Activated T-cell treated with anti-CD3 and anti-CD28 coated beads for 4 hours (primary cell): Measurements from ENCODE around the gene SLC25A41.
A peak's percentile ranks its signal among the peaks of the same experiment; 100 is the strongest.
"Not testable (repeated sequence)": the region's sequence is repeated elsewhere in the genome, so short reads cannot be mapped to it uniquely, and the experiment has no call there.

Experiments
- DNase-seq: peaks from one replicate; pipeline ENCODE4 v3.0.0-alpha.2; 2020

SLC25A41 gene

GRCh38 chr19:6402837-6403608, 30.5 kb downstream of the SLC25A41 start:
- no peak for DNase-seq

GRCh38 chr19:6402058-6402457, 31.5 kb downstream of the SLC25A41 start:
- DNase-seq = no peak

DNA sequence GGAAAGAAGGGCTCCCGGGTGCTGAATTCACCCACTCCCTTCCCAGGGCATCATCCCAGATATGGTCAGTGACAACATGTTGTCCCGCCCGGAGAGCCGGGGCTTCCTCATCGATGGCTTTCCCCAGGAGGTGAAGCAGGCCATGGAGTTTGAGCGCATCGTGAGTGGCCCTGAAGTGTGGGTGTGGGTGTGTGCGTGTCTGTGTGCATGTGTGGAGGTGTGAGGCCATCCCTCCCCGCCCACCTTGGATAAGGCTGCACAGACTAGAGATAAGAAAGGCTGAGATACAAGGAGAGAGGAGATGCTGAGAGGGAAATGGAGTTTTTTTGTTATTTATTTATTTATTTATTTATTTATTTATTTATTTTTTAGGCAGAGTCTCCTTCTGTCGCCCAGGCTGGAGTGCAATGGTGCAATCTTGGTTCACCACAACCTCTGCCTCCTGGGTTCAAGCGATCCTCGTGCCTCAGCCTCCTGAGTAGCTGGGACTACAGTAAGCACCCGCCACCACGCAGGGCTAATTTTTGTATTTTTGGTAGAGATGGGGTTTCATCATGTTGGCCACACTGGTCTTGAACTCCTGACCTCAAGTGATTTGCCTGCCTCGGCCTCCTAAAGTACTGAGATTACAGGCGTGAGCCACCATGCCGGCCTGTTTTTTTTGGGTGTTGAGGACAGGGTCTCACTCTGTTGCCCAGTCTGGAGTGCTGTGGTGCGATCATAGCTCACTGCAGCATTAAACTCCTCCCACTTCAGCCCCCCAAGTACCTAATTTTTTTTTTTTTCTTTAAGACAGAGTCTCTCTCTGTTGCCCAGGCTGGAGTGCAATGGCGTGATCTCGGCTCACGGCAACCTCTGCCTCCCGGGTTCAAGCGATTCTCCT, 33.3 kb downstream of the SLC25A41 start:
- not testable (repeated sequence) for DNase-seq

GRCh38 chr19:6396305-6396704, 37.3 kb downstream of the SLC25A41 start:
- DNase-seq = no peak

DNA sequence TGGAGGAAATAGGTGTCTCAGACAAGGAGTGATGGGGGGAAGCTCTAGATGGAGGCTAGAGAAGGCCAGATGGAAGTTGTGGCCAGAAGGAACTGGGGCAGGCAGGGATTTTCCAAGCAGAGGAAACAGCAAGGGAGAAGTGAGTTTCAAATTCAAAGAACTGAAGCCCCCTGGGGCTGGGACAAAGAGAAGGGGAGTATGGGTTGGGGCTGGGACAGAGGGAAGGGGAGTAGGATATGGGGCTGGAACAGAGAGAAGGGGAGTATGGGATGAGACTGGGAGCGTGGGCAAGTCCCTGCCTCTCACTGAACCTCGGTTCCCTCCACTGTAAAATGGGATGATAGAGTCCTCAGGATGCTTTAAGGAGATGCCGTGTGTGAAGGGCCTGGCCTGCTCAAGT, 38.7 kb downstream of the SLC25A41 start:
- DNase-seq = no peak

DNA sequence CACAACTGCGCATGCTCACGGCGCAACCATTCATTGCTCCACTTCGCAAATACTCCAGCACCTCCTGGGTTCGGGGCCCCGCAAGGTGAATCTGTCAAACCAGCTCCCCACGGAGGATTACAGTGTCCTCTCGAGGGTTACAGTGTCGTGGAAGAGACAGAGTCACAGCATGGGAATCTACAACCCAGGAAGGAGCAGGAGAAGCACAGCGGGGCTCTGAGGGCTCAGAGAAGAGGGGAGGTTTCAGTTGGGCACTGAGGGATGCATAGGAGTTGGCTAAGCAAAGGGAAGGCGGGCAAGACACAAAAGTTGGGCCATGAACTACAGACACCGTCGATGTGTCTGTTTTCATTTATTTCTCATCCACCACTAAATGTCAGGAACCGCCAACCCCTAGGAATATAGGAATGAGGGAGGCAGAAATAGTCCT, 39.6 kb downstream of the SLC25A41 start:
- DNase-seq = no peak

DNA sequence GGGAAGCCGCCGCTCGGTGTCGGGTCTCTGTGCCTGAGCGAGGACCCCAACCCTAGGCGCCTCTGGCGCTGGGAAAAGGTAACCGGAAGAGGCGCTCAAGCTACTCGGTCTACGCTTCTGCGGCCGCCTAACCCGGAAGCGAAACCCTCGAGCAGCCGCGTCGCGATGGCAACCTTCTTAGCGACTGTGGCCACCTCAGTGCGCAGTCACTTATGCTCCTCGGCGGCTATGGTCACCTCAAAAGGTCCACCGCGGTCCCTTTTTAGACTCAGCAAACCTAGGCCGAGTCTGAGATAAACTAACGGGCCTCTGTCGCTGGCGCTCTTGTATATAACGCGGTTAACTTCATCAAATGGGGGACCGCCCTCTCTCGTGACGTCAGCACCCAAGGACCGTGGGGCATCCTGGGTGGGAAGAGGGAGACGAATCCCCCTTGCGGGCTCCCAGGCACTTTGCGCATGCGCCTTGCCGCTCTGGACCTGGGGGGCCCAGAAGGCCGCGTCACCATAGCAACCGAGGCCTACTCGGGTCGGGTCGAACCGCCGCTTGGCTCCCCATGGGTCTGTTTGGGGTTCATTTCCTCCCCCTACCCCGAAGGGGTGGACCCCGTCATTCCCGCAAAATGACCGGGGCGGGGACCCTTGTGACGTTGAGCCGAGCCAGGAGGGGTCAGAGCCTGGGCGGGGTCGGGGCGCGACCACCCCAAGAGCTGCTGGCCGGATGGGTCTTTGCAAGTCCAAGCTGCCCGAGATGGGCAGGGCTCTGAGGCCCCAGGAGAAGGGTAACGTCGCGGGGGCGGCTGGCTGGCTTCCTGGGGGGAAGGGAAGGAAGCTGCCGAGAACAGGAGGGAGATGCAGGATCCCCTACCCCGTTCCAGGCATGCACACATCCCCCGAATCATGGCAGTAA, 40.2 kb downstream of the SLC25A41 start, which contains the start of gene GTF2F1:
GTF2F1 (minus strand) TSS at position 91 of the 909 bp plus-strand sequence. CDS start 169 bp downstream, outside the sequence.
- DNase-seq = peak; percentile 89

GRCh38 chr19:6392221-6393073, 41.1 kb downstream of the SLC25A41 start:
- no peak for DNase-seq

DNA sequence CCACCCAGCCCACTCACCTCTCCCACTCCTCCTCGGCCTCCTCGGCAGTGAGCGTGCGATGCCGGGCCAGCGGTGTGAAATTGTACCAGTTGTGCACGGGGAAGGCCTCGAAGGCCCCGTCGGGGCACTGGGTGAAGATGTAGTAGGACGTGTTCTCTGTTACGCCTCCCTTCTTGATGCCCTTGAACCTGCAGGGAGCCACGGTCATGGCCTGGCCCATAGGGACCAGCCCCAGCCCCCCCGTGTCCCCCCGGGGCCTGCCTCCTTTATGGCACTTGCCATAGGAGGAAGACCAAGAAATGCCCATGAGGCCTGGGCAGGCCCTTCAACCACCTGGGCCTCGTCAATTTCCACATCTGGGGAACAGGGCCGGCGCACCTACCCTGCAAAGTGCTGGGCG, 46.2 kb downstream of the SLC25A41 start:
- DNase-seq = no peak

DNA sequence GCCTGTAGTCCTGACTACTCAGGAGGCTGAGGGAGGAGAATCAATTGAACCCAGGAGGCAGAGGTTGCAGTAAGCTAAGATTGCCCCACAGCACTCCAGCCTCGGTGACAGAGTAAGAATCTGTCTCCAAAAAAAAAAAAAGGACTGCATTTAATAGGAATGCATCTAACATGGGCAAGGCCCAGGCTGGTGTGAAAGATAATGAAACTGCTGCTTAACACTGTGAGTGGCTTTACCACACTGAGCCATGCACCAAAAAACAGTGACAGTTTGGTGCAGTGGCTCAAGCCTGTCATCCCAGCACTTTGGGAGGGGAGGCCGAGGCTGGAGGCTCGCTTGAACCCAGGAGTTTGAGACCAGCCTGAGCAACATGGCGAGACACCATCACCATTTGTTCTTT, 49.2 kb downstream of the SLC25A41 start:
- no peak for DNase-seq

- no peak for DNase-seq
Measured at GRCh38 chr19:6383188-6383587, 50.4 kb downstream of the SLC25A41 start.

GRCh38 chr19:6381030-6381750, 52.4 kb downstream of the SLC25A41 start:
- DNase-seq = no peak

DNA sequence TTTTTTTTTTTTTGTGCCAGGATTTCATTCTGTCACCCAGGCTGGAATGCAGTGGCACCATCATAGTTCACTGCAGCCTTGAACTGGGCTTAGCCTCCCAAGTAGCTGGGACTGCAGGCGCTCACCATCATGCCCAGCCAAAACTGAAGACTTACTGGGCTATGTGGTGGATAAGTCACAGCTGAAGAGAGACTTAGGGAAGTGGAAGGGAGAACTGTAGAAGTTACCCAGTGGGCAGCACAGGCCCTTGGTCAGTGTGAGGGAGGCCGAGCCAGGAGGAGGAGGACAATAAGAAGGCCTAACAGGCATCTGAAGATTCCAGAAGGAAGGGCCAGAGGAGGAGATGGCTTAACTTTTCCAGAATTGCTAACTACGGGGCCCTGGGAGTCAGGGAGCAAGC, 53.8 kb downstream of the SLC25A41 start:
- no peak for DNase-seq

DNA sequence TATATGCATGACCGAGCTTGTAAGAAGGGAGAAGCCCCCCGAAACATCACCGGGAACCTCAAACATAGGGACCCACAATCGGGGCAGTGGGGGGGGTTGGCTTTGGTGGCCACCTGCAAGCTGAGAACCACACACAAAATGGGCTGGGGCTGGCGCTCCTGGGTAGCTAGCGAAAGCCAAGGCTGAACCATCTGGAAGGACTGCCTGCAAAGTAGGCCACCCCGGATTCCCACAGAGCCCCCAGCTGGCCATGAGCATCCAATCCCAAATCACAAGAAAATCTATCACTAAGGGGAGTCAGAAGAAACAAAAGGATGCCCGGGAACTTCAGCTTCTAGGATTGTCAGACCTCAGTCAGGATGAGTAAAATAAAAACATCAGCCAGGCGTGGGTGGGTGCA, 55.1 kb downstream of the SLC25A41 start:
- no peak for DNase-seq

- DNase-seq = no peak
Measured at GRCh38 chr19:6378041-6378440, 55.5 kb downstream of the SLC25A41 start.

DNA sequence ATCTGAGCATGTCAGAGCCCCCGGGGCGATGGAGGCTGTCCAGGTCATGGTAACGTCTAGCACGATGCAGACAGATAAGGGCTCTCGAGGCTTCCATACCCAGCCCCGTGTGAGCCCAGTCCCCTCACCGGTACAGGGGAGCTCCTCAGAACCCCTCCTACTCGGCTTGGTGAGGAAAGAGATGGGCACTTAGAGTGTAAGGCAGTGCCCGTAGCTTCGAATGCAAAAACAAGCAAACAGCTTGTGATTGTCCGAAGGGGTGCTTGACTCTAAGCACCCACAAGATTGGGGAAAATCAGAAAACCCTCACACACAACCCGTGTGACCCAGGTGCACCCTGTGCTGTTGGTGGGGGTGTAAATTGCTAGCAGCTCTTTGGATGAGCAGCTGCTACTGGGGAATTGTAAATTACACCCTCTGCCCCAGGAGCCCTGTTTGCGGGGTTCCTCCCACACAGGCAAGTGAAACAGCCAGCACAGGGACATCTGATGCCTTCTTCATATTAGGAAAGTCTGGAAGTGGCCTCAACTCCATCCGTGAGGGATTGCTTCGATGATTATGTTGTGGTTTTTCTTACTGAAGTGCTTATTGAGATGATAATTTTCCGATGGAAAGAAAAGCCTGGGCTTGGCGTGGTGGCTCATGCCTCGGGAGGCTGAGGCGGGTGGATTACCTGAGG, 56.9 kb downstream of the SLC25A41 start:
- no peak for DNase-seq
